Activated CD4-positive, CD25-positive, alpha-beta regulatory T cell treated with anti-CD3 and anti-CD28 coated beads, Interleukin-2, amount 50 U/mL, for 24 hours (primary cell): ENCODE results near the gene SEMA5A.

ENCODE experiments used
- ATAC-seq, 2 donors: fragments of 150-1000 bp; cut with Tn5 transposase; one replicate each; pipeline ENCODE4 v1.10.0; 2021; ENCODE audit warnings: mild to moderate bottlenecking in 1 of 2, moderate library complexity in 1 of 2

The SEMA5A gene

GRCh38 chr5:9513827-9514226, 32.0 kb downstream of the SEMA5A start:
- ATAC-seq, result no peak

GRCh38 chr5:9512457-9512856, 33.4 kb downstream of the SEMA5A start:
- ATAC-seq, result no peak

GRCh38 chr5:9507974-9508373, 37.9 kb downstream of the SEMA5A start:
- no peak for ATAC-seq

- no peak for ATAC-seq
Measured at GRCh38 chr5:9505225-9505624, 40.6 kb downstream of the SEMA5A start.

- ATAC-seq, result no peak
Measured at GRCh38 chr5:9502864-9503263, 43.0 kb downstream of the SEMA5A start.

GRCh38 chr5:9502050-9502834, 43.6 kb downstream of the SEMA5A start:
- no peak for ATAC-seq

GRCh38 chr5:9500625-9501024, 45.2 kb downstream of the SEMA5A start:
- no peak for ATAC-seq

- ATAC-seq, result no peak
Measured at GRCh38 chr5:9500193-9500592, 45.7 kb downstream of the SEMA5A start.

GRCh38 chr5:9499498-9499876, 46.4 kb downstream of the SEMA5A start:
- no peak for ATAC-seq

- no peak for ATAC-seq
Measured at GRCh38 chr5:9498541-9499497, 47.1 kb downstream of the SEMA5A start.

- no peak for ATAC-seq
Measured at GRCh38 chr5:9497347-9497746, 48.5 kb downstream of the SEMA5A start.

- no peak for ATAC-seq
Measured at GRCh38 chr5:9496801-9497200, 49.1 kb downstream of the SEMA5A start.

GRCh38 chr5:9495121-9495520, 50.8 kb downstream of the SEMA5A start:
- no peak for ATAC-seq

GRCh38 chr5:9494301-9494700, 51.6 kb downstream of the SEMA5A start:
- ATAC-seq, result no peak

GRCh38 chr5:9490494-9491097, 55.3 kb downstream of the SEMA5A start:
- ATAC-seq, result no peak

- ATAC-seq, result no peak
Measured at GRCh38 chr5:9483779-9484178, 62.1 kb downstream of the SEMA5A start.

- no peak for ATAC-seq
Measured at GRCh38 chr5:9483243-9483642, 62.6 kb downstream of the SEMA5A start.

GRCh38 chr5:9482381-9482780, 63.5 kb downstream of the SEMA5A start:
- ATAC-seq, result no peak

GRCh38 chr5:9480499-9480898, 65.4 kb downstream of the SEMA5A start:
- ATAC-seq, result no peak

- no peak for ATAC-seq
Measured at GRCh38 chr5:9479990-9480389, 65.9 kb downstream of the SEMA5A start.

- ATAC-seq, result no peak
Measured at GRCh38 chr5:9479361-9479760, 66.5 kb downstream of the SEMA5A start.

GRCh38 chr5:9477537-9477936, 68.3 kb downstream of the SEMA5A start:
- ATAC-seq, result no peak

- ATAC-seq, result no peak
Measured at GRCh38 chr5:9474219-9475002, 71.5 kb downstream of the SEMA5A start.
